Dermis blood vessel endothelial cell (primary cell): Measurements from ENCODE around the gene LRIF1. TPM values are rescaled to one million over a fixed set of nuclear protein-coding genes. Genes with fewer than 3 reads are reported as not detected.
"Not testable (repeated sequence)": the region's sequence is repeated elsewhere in the genome, so short reads cannot be mapped to it uniquely, and the experiment has no call there.

Experiments used
- DNase-seq: peaks from one replicate; pipeline ENCODE4 v3.0.0; 2010
- total RNA-seq: library from RNA; depleted of rRNA; stranded (reverse); fragments of >200 nt; gene quantifications from 2 replicates; pipeline ENCODE4 v1.2.3, GENCODE V29; 2014

The LRIF1 gene
- total RNA-seq, 1 donor from 2014 or later: 9.5 TPM

DNA sequence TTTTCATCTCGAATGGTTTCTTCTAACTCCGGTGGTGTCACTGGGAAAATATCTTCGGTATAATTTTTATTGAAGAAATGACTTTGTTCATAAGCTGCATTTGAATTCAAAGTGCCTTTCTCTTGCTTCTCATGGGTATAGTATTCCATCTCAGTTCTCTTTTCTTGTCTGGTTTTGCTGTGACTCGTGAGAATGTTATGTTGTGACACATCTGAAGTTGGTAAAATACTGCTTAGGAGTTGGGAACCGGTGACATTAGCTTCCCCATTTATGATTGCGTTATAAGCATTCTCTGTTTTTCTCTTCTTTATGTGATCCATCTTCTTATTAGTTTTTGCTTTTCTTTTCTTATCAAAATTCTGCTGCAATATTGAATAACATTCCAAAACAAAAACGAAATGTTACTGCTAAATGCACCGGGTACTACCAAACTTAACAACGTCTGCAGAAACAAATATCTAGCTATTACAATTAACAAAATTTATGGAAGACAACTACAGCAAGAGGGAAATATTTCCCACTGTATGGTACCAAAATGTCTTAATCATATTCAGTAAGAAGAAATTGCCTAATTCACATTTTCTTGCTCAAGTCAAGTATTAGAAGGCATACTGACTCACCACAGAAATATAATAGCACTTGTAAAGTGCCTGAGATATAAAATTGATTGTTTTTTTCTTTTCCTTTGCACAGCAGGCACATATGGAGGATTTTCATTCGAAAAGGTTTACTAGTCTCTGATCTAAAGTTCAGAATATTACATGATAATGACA, 15.5 kb downstream of the LRIF1 start:
- DNase-seq: no peak

DNA sequence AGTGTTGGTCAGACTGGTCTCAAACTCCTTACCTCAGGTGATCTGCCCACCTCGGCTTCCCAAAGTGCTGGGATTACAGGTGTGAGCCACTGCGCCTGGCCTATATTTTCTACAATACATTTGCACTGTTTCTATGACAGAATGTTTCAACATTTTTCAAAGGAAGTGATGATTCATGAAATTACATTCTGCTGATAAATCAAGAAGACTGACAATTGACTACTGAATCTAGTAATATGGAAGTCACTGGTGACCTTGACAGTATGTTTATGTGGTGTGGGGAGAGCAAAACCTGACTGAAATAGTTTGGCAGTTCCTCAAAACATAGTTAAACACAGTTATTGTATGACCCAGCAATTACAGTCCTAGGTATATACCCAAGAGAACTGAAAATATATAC, 18.1 kb downstream of the LRIF1 start:
- DNase-seq: peak; percentile 7

DNA sequence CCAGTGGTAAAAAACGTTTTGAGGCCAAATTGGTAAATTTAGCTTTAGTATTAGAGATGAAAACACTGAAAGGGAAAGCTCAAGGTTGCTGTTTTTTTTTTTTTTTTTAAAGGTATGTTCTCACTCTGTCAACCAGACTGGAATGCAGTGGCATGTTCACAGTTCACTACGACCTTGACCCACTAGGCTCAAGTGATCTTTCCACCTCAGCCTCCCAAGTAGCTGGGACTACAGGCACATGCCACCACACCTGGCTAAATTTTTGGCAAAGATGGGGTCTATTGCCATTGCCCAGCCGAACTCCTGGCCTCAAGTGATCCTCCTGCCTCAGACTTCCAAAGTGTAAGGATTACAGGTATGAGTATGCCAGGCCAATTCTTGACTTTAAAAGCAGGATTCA, 18.9 kb downstream of the LRIF1 start:
- no peak for DNase-seq

DNA sequence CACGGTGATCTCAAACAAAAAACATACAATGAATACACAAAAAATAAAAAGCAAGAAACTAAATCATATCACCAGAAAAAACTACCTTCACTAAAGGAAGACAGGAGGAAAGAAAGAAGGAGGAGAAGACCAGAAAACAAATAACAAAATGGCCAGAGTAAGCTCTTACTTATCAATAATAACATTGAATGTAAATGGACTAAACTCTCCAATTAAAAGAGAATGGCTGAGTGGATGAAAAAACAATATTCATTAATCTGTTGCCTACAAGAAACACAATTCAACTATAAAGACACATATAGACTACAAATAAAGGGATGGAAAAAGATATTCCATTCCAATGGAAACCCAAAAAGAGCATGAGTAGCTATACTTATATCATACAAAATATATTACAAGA, 27.2 kb downstream of the LRIF1 start:
- no peak for DNase-seq

DNA sequence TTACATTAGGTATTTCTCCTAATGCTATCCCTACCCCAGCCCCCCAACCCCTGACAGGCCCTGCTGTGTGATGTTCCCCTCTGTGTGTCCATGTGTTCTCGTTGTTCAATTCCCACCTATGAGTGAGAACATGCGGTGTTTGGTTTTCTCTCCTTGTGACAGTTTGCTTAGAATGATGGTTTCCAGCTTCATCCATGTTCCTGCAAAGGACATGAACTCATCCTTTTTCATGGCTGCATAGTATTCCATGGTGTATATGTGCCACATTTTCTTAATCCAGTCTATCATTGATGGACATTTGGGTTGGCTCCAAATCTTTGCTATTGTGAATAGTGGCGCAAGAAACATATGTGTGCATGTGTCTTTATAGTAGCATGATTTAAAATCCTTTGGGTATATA, 32.6 kb downstream of the LRIF1 start:
- DNase-seq: not testable (repeated sequence)

DNA sequence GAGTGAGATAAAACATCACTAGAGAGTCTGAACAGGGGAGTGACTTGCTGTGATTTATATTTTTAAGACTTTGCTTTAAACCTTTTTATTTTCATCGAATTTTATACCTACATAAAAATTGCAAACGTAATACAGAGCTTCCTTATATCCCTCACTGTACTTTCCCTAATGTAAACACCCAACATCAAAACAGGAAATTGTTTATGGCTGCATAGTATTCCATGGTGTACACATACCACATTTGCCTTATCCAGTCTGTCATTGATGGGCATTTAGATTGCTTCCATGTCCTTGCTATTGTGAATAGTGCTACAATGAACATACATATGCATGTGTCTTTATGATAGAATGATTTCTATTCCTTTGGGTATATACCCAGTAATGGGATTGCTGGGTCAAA, 34.8 kb downstream of the LRIF1 start:
- DNase-seq: no peak

DNA sequence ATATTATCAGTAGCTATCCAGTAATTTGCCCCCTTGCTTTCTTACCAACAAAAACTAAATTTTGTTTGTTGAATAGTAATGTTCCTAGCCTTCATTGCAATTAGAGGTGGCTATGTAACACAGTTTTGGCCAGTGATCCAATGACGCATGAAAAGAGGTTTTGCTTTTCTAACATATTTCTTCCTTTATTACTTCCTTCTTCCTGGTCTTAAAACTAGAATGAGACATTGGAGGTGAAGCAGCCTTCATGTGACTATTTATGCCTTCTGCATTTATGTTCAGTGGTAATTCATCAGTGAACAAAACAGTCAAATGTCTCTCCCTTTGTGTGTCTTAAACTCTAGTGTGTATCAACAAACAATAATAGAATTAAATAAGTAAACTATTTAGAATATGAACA, 35.5 kb downstream of the LRIF1 start:
- DNase-seq: no peak

DNA sequence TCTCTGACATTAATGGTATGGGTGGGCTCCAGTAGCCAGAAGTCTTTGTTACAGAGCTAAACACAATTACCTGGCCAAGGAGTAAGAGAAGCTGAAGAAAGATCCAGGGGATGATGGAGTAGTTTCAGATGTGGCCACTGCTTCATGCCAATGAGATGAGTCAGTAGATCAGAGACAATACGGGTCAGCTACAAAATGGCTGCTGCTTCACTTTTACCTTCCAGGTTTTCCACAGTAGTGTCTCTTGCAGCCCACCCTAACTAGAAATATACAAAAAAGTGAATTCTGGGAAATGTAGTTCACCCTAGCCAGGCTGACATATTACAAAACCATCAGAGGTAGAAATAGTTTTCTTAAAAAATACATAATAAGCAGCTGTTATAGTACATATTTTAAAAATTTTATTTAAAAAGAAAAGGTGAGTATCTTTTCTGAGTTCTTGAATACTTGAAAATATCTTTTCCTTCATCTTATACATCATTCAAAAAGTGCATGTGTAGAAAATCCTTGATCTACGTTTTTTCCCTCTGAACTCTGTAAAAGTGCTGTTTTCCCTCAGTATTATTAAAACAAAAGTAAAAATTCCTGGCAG, 36.1 kb downstream of the LRIF1 start:
- peak; percentile 4 for DNase-seq

DNA sequence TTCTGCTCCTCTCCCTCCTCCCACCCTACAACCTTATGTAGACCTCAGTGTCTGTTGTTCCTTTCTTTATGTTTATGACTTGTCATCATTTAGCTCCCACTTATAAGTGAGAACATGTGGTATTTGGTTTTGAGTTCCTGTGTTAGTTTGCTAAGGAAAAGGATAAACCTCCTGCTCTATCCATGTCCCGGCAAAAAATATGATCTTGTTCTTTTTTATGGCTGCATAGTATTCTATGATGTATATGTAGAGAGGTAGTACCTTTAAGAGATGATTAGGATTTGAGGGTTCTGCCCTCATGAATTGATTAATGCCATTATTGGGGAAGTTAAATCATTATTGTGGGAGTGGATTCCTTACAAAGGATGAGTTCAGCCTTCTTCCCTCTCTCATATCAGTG, 41.8 kb downstream of the LRIF1 start:
- no peak for DNase-seq

DNA sequence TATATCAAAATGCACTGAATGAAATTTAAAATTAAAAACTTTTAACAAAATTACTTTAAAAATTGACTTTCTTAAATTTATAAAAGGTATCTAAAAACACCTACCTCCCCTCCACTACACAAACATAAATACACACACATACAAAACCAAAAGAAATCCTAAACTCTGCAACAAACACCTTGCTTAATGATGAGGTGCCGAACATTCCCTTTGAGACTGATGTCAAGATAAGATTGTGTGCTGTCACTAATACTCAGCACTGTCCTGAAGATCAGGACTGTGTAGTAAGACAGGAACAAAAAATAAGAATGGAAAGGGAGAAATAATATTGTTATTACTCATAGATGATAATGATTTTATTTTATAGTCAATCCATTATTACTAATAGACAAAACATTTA, 45.7 kb downstream of the LRIF1 start:
- DNase-seq: no peak

DNA sequence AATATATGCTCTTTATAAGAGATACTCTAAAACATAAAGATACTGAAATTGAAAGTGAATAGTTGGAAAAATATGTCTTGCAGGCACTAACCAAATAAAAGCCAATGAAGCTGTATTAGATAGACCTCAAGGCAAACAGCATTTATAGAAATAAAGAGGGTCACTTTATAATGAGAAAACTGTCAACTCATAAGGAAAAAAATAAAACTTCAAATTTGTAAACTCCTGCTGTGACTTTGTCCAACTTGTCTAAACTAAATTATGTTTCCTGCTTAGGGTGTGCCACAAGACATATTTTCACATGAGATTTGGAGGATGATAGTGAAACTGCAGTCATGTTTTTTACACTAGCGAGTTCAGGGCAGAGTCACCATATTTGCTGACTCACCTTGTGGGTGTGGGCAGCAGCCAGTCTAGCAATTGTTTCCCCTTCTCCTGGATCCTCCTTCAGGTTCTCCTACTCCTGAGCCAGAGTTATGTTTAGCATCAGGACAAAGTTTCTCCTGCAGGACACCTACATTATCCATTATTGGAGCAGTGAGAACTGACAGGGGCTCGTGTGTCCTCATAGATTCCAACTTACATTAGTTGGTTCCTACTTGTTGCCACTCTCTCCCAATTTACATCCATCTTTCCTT, 46.9 kb downstream of the LRIF1 start:
- peak; percentile 11 for DNase-seq

DNA sequence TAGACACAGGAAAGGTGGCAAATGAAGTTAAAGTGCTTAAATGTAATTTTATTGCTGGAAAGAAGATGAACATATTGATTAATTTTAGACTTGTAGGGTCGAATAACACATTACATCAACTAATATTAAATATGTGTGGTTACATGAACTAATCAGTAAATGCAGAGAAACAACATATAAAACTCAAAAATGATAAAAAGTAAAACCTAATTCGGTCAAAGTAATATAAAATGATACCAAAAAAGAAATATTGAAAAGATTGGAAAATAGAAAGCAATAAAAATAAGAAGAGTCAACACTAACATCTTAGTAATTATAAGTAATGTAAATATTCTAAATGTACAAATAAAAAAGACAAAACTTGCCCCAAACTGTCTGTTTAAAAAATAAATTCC, 47.5 kb downstream of the LRIF1 start:
- no peak for DNase-seq

DNA sequence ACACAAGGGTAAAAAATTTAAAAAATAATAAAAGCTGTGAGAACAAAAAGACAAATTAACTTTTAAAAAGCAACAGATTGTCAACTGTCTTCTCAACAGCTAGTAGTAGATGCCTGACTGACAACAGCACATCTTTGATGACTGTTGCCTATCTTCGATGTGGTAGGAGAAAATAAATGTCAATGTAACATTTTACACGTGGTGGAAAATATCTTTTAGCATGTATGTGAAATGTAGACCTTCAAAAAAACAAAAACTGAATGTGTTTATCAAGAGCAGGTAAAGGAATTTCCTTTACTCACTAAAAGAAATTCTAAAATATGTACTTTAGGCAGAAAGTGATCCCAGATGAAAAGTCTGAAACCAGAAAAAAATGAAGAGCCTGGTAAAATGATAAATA, 47.9 kb downstream of the LRIF1 start:
- DNase-seq: no peak

DNA sequence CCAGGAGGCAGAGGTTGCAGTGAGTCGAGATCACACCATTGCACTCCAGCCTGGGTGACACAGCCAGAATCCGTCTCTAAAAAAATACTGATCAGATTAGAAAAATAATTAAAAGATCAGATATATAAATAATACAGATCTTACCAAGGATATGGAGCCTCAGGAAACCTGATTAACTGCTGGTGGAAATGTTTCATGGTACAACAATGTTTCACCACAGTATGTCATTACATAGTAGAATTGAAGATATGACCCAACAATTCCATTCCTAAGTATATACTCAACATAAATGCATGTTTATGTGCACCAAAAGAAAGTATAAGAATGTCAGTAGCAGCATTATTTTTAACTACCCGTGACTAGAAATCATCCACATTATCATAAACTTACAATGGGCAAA, 49.0 kb downstream of the LRIF1 start:
- DNase-seq: no peak

DNA sequence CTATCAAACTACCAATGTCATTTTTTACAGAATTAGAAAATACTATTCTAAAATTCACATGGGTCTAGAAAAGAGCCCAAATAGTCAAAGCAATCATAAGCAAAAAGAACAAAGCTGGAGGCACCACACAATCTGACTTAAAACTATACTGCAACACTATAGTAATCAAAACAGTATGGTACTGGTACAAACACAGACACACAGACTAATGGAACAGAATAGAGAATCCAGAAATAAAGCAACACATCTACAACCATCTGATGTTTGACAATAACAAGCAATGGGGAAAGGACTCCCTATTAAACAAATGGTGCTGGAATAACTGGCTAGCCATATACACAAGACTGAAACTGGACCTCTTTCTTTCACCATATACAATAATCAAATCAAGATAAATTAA, 50.9 kb downstream of the LRIF1 start:
- DNase-seq: no peak

DNA sequence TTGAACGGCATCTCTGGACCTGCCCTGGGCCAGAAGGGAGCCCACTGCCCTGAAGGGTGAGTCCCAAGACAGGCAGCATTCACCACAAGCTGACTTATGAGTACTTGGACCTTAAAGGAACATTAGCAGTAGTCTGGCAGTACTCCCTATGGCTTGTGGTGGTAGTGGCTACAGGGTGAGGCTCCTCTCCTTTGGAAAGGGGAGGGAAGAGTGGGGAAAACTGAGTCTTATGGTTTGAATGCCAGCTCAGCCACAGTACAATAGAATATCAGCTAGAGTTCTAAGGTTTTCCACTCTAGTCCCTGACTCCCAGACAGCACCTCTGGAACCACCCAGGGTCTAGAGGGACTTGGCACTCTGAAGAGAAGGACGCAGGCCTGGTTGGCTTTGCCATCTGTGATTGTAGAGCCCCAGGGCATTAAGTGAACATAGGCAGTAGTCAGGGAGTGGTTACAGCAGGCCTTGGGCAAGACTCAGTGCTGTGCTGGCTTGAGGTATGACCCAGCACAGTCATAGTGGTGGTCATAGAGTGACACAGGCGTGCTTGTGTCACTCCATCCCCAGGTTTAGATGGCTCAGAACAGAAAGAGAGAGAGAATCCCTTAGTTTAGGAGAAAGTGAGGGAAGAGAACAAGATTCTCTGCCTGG, 59.7 kb downstream of the LRIF1 start:
- DNase-seq: no peak

DNA sequence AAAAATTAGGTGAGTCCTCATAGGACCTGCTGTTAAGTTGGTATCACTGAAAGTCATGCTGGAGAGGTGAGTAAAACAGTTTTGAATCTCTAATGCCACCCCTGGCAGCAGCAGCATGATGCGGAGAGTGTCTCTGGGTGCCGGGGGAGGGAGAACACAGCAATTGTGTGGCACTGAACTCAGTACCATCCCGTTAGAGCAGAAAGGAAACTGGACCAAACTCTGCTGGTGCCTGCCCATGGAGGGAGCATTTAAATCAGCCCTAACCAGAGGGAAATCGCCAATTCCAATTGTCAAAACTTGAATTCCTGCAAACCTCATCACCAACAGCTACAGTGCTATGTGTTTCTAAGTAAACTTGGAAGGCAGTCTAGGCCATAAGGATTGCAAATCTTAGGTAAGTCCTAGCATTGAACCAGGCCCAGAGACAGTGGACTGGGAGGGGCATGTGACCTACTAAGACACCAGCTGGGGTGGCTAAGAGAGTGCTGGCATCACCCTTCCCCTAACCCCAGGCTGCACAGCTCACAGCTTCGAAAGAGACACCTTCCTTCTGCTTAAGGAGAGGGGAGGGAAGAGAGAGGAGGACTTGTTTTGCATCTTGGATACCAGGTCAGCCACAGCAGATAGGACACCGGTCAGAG, 60.8 kb downstream of the LRIF1 start:
- DNase-seq: no peak

DNA sequence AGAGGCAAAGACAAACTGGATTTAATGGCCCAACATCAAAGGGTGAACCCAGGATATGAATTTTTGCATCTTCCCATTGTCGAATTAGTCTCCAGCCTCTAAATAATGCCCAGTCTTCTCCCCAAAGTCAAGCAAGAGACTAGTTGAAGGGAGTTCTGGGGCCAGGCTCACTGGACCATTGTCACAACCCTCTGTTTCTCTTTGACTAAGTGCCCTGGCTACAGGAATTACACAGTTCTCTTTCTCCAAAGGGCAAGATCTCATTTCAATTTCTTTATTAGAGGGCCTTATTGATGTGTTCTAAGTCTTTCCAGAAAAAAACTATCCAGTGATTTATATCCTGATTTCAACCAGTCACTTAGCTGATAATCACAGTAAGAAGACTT, 64.3 kb downstream of the LRIF1 start:
- DNase-seq: no peak

DNA sequence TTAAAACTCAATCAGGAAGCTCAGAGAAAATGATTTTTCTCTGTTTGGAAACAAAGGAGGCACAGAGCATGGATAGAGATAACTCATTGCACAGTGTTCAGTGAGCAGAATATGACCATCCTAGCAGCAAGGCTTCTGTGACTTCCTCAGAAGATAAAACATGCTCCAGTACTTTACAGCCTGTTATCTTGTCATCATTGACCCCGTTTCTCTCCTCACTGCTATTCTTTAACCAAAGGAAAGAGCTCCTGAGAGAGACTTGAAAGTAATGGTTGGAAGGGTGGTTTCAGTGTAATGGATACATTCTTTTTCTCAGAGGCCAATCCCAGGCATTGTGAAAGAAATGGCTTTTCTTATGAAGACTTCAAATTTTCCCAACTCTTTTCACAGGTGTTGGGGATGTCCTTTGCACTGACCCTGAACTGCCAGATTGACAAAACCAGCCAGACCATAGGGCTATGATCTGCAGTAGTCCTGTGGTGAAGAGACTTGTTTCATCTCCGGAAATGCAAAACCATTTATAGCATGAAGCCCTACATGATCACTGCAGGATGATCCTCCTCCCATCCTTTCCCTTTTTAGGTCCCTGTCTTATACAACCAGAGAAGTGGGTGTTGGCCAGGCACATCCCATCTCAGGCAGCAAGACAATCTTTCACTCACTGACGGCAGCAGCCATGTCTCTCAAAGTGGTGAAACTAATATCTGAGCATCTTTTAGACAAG, 64.8 kb downstream of the LRIF1 start:
- no peak for DNase-seq

DNA sequence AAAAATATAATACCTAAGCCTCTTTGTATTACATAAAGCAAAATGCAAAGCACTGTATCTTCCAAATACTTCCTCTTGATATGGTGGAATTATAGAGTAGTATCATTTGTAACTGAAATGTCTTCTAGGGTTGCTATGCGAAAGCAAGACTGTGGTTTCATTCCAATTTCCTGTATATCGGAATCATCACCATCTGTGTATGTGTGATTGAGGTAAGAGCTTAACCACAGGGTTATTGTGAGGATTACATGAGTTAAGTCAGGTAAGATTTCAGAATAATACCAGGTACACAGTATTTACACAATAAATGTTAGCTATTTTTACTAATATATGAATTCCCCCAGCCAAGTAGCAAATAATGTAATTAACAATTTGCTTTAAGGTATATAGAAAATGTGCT, 66.0 kb downstream of the LRIF1 start:
- DNase-seq: no peak
